A549 (cell line): ENCODE measurements around the gene SORCS2. TPM values are rescaled to one million over a fixed set of nuclear protein-coding genes. Genes with fewer than 3 reads are reported as not detected.
A peak's percentile ranks its signal among the peaks of the same experiment; 100 is the strongest.

ENCODE experiments used
- ATAC-seq, 2 experiments: fragments of 200-7000 bp in 1 of 2; fragments of >200 bp in 1 of 2; cut with Nextera tagmentation in 1 of 2; cut with Tn5 transposase in 1 of 2; 3 replicates each; pipeline versions ENCODE4 v1.8.0 to v1.9.1; 2018 to 2020; ENCODE audit warnings: mild to moderate bottlenecking in 1 of 2, moderate library complexity in 1 of 2
- CTCF ChIA-PET: fragments of 300-600 bp; sonication (Branson Sonifier 250); formaldehyde crosslinking; extraction: SDS; loops from one replicate; lab custom pipeline; 2021; ENCODE audit warnings: antibody characterized with exemption, inconsistent platforms; lab: Yijun Ruan, JAX
- POLR2A ChIA-PET: fragments of 350-600 bp; formaldehyde crosslinking; extraction: SDS; loops from one replicate; lab custom pipeline; 2021; ENCODE audit warnings: antibody characterized with exemption, inconsistent platforms; lab: Yijun Ruan, JAX
- DNase-seq, 2 experiments: peaks; one replicate each; pipeline versions ENCODE4 v3.0.0 to v3.0.0-alpha.2; 2011 to 2016; ENCODE audit warnings: low read depth in 1 of 2, low spot score in 1 of 2
- FAIRE-seq: peaks from 2 replicates; lab custom pipeline; 2011; peaks lifted over from hg19 to GRCh38; lab: Jason Lieb, UNC
- H3K27ac ChIP-seq, 2 experiments: fragments of >200 bp; sonication (Bioruptor Twin); formaldehyde crosslinking; 3 replicates each; pipeline ENCODE4 v1.5.1; 2016 to 2017
- H3K4me1 ChIP-seq: fragments of >200 bp; sonication (Bioruptor Twin); formaldehyde crosslinking; 3 replicates; pipeline ENCODE4 v1.6.1; 2016
- H3K4me2 ChIP-seq: fragments of >200 bp; sonication (Bioruptor Twin); formaldehyde crosslinking; 3 replicates; pipeline ENCODE4 v1.6.1; 2016
- H3K4me3 ChIP-seq: fragments of >200 bp; sonication (Bioruptor Twin); formaldehyde crosslinking; 3 replicates; pipeline ENCODE4 v1.5.1; 2016
- H3K9me3 ChIP-seq: fragments of >200 bp; sonication (Bioruptor Twin); formaldehyde crosslinking; 3 replicates; pipeline ENCODE4 v1.6.1; 2016
- CEBPB ChIP-seq, 2 experiments: fragments of >200 bp in 1 of 2; sonication (Bioruptor Twin) in 1 of 2; formaldehyde crosslinking in 1 of 2; IDR thresholded peaks; 2 replicates each; pipeline ENCODE4 v1.6.1; 2012 to 2016
- EHMT2 ChIP-seq: fragments of 200-600 bp; sonication (generic); IDR thresholded peaks from 2 replicates; pipeline ENCODE4 v1.6.1; 2016; ENCODE audit warnings: antibody characterized with exemption, low read depth, mild to moderate bottlenecking, moderate library complexity
- ESRRA ChIP-seq: fragments of 150-350 bp; IDR thresholded peaks from 2 replicates; pipeline ENCODE4 v1.6.1; 2014; ENCODE audit warnings: mild to moderate bottlenecking, low read length, borderline replicate concordance
- FOSL2 ChIP-seq, 2 experiments: fragments of 450-650 bp in 1 of 2; fragments of >200 bp in 1 of 2; sonication (Bioruptor Twin) in 1 of 2; formaldehyde crosslinking; IDR thresholded peaks; 2 replicates each; pipeline versions ENCODE4 v1.5.0 to v1.6.1; 2016 to 2020; ENCODE audit warnings: mild to moderate bottlenecking in 1 of 2, moderate library complexity in 1 of 2
- GATA3 ChIP-seq: IDR thresholded peaks from 2 replicates; pipeline ENCODE4 v1.6.1; 2012; ENCODE audit warnings: borderline replicate concordance
- HOXB5 ChIP-seq: fragments of 250-450 bp; sonication (Bioruptor Pico); IDR thresholded peaks from 2 replicates; pipeline ENCODE4 v1.5.0; 2020; ENCODE audit warnings: mild to moderate bottlenecking, moderate library complexity
- JUN ChIP-seq, 2 experiments: fragments of >200 bp; sonication (Bioruptor Twin); formaldehyde crosslinking; IDR thresholded peaks; 2 replicates in 1 of 2; 3 replicates in 1 of 2; pipeline ENCODE4 v1.6.1; 2016 to 2017
- KDM1A ChIP-seq: fragments of 200-600 bp; sonication (generic); IDR thresholded peaks from 2 replicates; pipeline ENCODE4 v1.6.1; 2016; ENCODE audit warnings: low read depth, mild to moderate bottlenecking
- MYC ChIP-seq: IDR thresholded peaks from 2 replicates; pipeline ENCODE4 v1.6.1; 2012; ENCODE audit warnings: mild to moderate bottlenecking, inconsistent platforms, low read length, improper control_type of control experiment, borderline replicate concordance
- NFE2L2 ChIP-seq: fragments of 150-350 bp; conservative IDR thresholded peaks from 2 replicates; pipeline ENCODE4 v1.6.1; 2014; ENCODE audit warnings: low read length
- PHF8 ChIP-seq: fragments of 200-600 bp; sonication (generic); IDR thresholded peaks from 2 replicates; pipeline ENCODE4 v1.6.1; 2016; ENCODE audit warnings: low read depth, mild to moderate bottlenecking, antibody characterized with exemption, moderate library complexity, borderline replicate concordance
- POLR2A ChIP-seq: IDR thresholded peaks from 2 replicates; pipeline ENCODE4 v1.6.1; 2012; ENCODE audit warnings: mild to moderate bottlenecking, low read length
- RAD21 ChIP-seq, 2 experiments: fragments of >200 bp in 1 of 2; sonication (Bioruptor Twin) in 1 of 2; formaldehyde crosslinking in 1 of 2; IDR thresholded peaks in 1 of 2; conservative IDR thresholded peaks in 1 of 2; 2 replicates in 1 of 2; 3 replicates in 1 of 2; pipeline ENCODE4 v1.6.1; 2012 to 2018; ENCODE audit warnings: inconsistent platforms in 1 of 2
- RARB ChIP-seq: fragments of 250-450 bp; sonication (Bioruptor Pico); IDR thresholded peaks from 2 replicates; pipeline ENCODE4 v1.8.0; 2021; ENCODE audit warnings: mild to moderate bottlenecking, moderate library complexity
- RCOR1 ChIP-seq: fragments of 150-350 bp; IDR thresholded peaks from 2 replicates; pipeline ENCODE4 v1.6.1; 2014; ENCODE audit warnings: antibody characterized with exemption, low read length, low read depth
- RFX5 ChIP-seq: fragments of 450-650 bp; IDR thresholded peaks from 2 replicates; pipeline ENCODE4 v1.7.1; 2014; ENCODE audit warnings: antibody characterized with exemption, mild to moderate bottlenecking, moderate library complexity
- SMC3 ChIP-seq: fragments of >200 bp; sonication (Bioruptor Twin); formaldehyde crosslinking; IDR thresholded peaks from 3 replicates; pipeline ENCODE4 v1.6.1; 2018; ENCODE audit warnings: inconsistent platforms
- ZFP36 ChIP-seq: fragments of 450-650 bp; IDR thresholded peaks from 2 replicates; pipeline ENCODE4 v1.6.1; 2014; ENCODE audit warnings: borderline replicate concordance; ENCODE audit not compliant: partially characterized antibody
- ZNF302 ChIP-seq: fragments of 250-450 bp; sonication (Bioruptor Pico); IDR thresholded peaks from 2 replicates; pipeline ENCODE4 v1.9.0; 2021; ENCODE audit warnings: inconsistent platforms, mild to moderate bottlenecking, moderate library complexity
- WGBS: methylation state at CpG from one replicate; pipeline ENCODE4 v1.1.6; 2017; ENCODE audit errors: missing lambda C conversion rate; 5-methylcytosine and 5-hydroxymethylcytosine counted together
- polyA plus RNA-seq, 4 experiments: library from polyadenylated mRNA; depleted of rRNA in 3 of 4; stranded (reverse); fragments of >200 nt; fragmentation: RNase III in 1 of 4; extraction: RNeasy Plus Mini Kit Qiagen cat#74134 plus additional on column Dnase treatment in 1 of 4; gene quantifications; 2 replicates in 3 of 4; 3 replicates in 1 of 4; pipeline ENCODE4 v1.2.3, GENCODE V29; 2011 to 2017
- TF ChIP-seq, protein P1 (sequence below): IDR thresholded peaks from 2 replicates; pipeline ENCODE4 v1.6.1; 2012
- TF ChIP-seq, protein P2 (sequence below): fragments of 450-650 bp; IDR thresholded peaks from 2 replicates; pipeline ENCODE4 v1.6.1; 2014; ENCODE audit warnings: antibody characterized with exemption
- TF ChIP-seq, protein P3 (sequence below): fragments of 150-350 bp; IDR thresholded peaks from 2 replicates; pipeline ENCODE4 v1.6.1; 2014; ENCODE audit warnings: low read depth, mild to moderate bottlenecking, low read length

Gene SORCS2
- polyA plus RNA-seq, 2 of the 4 experiments (the other 2 are of a cell fraction): 1.4 to 4.6 TPM

DNA sequence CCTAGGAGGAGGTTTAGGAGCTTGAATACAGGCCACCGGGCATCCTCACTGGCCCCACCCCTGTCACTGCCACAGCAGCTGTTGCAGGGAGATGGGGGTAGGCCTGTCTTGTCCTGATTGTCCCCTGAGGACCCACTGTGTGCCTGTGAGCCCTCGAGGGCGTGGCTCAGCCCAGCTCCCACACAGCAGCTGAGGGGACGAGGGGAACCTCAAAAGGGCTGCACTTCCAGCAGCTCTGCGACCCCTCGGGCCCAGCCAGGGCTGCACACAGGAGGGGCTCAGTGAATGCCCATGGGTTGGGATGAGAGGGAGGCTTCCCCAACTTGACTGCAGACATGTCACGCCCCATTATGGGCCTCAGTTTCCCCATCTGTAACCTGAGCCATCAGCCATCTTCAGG is 521.4 kb downstream of the SORCS2 start:
- TF ChIP-seq SMC3 (no peak), POLR2A (no peak), RFX5 (no peak), KDM1A (no peak), NFE2L2 (no peak), ZNF302 (no peak), JUN (IDR thresholded peaks at IDR 0.05) (no peak), RCOR1 (no peak), CEBPB (IDR thresholded peaks at IDR 0.05) (no peak), RAD21 (conservative IDR thresholded peaks at IDR 0.05 in 1 of 2, IDR thresholded peaks at IDR 0.05 in 1 of 2) (no peak), HOXB5 (CRISPR knock-in tag) (no peak)
- TF ChIP-seq, protein P1, sequence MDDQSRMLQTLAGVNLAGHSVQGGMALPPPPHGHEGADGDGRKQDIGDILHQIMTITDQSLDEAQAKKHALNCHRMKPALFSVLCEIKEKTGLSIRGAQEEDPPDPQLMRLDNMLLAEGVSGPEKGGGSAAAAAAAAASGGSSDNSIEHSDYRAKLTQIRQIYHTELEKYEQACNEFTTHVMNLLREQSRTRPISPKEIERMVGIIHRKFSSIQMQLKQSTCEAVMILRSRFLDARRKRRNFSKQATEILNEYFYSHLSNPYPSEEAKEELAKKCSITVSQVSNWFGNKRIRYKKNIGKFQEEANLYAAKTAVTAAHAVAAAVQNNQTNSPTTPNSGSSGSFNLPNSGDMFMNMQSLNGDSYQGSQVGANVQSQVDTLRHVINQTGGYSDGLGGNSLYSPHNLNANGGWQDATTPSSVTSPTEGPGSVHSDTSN: no peak
- Histone ChIP-seq H3K4me2 (no peak overlapping the region), H3K9me3 (no peaks in the 10 kb centered on the region), H3K4me3 (no peak overlapping the region), H3K4me1 (no peaks in the 10 kb centered on the region), H3K27ac (no peak overlapping the region)
- CTCF ChIA-PET: interaction anchor here (0.7 to 1.4 kb wide), 4 partner anchors 11 to 562 kb away, joined by 3 read pairs; no protein-coding TSS in a partner anchor
- FAIRE-seq (no peak), ATAC-seq (no peak), DNase-seq (no peak)
- POLR2A ChIA-PET: no interaction called here
- 70% methylated on average over 4 of the region's 7 CpGs for WGBS

DNA sequence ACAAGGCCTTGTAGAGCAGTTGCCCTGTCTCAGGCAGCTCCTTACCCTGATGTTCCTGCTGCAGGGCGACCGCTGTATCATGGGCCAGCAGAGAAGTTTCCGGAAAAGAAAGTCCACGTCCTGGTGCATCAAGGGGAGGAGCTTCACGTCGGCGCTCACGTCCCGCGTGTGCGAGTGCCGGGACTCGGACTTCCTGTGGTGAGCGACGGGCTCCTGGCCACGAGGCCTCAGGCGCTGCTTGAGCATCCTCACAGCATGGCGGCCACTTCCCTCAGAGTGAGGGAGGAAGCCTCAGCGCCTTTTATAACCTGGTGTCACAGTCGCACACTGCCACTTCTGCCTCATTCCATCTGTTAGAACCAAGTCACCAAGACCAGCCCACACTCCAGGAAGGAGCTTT is 521.8 kb downstream of the SORCS2 start:
- FAIRE-seq (no peak), ATAC-seq (no peak), DNase-seq (no peak)
- Histone ChIP-seq H3K4me2 (no peak overlapping the region), H3K4me3 (no peak overlapping the region), H3K4me1 (no peaks in the 10 kb centered on the region), H3K27ac (no peak overlapping the region), H3K9me3 (no peaks in the 10 kb centered on the region)
- CTCF ChIA-PET: interaction anchor here (0.7 to 1.4 kb wide), 3 partner anchors 11 to 563 kb away, joined by 3 read pairs; no protein-coding TSS in a partner anchor
- no peak for TF ChIP-seq PHF8
- TF ChIP-seq GATA3: no peak
- TF ChIP-seq HOXB5 (CRISPR knock-in tag): no peak
- TF ChIP-seq, protein P2, sequence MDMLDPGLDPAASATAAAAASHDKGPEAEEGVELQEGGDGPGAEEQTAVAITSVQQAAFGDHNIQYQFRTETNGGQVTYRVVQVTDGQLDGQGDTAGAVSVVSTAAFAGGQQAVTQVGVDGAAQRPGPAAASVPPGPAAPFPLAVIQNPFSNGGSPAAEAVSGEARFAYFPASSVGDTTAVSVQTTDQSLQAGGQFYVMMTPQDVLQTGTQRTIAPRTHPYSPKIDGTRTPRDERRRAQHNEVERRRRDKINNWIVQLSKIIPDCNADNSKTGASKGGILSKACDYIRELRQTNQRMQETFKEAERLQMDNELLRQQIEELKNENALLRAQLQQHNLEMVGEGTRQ: no peak
- no peak for TF ChIP-seq NFE2L2
- no peak for TF ChIP-seq EHMT2
- no peak for TF ChIP-seq MYC
- no peak for TF ChIP-seq CEBPB (IDR thresholded peaks at IDR 0.05)
- TF ChIP-seq POLR2A: no peak
- TF ChIP-seq FOSL2 (IDR thresholded peaks at IDR 0.05): no peak
- no peak for TF ChIP-seq FOSL2 (CRISPR knock-in tag; IDR thresholded peaks at IDR 0.05)
- no peak for TF ChIP-seq RCOR1
- TF ChIP-seq ESRRA: no peak
- POLR2A ChIA-PET: no interaction called here
- 93% methylated on average over 16 of the region's 20 CpGs for WGBS

DNA sequence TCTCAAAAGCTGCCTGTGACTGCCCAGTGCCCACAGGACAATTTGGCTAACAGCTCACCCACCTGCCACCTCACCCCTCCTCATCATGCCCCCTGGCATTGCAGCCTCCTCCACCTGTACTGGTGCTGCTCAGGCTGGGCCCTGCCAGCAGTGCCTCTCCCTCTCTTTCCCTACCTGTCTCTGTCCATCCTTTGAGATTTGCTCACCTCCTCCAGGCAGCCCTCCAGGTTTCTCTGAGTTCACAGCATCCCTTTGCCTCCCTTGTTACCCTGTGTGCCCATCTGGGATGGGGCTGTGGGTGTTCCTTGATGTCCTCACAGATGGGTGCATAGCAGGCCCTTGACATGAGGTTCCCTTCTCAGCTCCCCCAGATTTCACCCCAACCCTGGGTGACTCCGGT is 522.4 kb downstream of the SORCS2 start:
- H3K4me2 ChIP-seq: no peak overlapping the region
- POLR2A ChIA-PET: no interaction called here
- H3K4me3 ChIP-seq: no peak overlapping the region
- TF ChIP-seq, protein P3, sequence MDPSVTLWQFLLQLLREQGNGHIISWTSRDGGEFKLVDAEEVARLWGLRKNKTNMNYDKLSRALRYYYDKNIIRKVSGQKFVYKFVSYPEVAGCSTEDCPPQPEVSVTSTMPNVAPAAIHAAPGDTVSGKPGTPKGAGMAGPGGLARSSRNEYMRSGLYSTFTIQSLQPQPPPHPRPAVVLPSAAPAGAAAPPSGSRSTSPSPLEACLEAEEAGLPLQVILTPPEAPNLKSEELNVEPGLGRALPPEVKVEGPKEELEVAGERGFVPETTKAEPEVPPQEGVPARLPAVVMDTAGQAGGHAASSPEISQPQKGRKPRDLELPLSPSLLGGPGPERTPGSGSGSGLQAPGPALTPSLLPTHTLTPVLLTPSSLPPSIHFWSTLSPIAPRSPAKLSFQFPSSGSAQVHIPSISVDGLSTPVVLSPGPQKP: no peak
- TF ChIP-seq ZFP36 (peak; percentile 53), RARB (CRISPR knock-in tag) (no peak), RCOR1 (no peak)
- H3K4me1 ChIP-seq: no peaks in the 10 kb centered on the region
- WGBS: 78% methylated on average over 1 of the region's 1 CpG
- H3K27ac ChIP-seq: no peak overlapping the region
- no peak for DNase-seq
- FAIRE-seq: no peak
- no peak for ATAC-seq
- no peaks in the 10 kb centered on the region for H3K9me3 ChIP-seq
- CTCF ChIA-PET: interaction anchor here (1.0 to 1.8 kb wide), 3 partner anchors 520 to 563 kb away, joined by 3 to 5 read pairs (median 3); no protein-coding TSS in a partner anchor
